ENCODE results near the gene LHX8.

DNA sequence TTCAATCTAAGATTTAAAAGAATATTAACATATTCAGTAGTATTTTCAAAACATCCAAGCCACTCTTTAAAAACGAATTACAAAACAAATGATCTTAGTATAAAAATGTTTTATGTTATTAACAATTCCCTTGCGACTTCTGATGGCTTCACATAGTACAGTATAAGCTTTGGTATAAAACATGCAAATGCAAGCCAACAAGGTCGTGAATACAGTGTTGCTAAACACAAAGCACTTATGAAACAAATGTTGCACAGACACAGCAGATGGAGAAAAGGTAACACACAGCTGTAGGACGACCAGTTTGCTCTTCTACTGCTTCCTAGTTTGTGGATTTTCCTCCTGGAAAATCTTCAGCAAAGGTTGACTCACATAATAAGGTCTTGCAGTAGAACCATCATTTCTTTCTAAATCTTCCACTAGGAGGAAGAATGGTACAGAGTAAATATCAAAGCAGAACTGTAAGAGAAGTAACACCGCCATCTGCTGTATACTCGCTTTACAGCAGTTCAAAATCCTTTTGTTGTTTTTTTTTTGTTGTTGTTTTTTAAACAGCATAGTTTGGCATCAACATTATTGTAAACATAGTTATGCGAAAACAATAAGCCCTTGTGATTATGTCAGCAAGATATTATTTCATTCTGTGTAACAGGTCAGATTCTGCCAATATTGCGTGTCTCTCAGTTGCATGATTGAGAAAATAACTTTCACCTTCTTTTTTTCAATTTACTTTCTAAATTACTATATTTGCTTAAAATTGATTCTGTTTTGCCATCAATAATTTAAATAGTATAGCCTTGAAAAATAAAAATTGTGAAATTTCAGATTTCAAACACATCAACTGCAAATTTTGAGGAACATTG lies 69.5 kb downstream of the LHX8 start:
- TF ChIP-seq, protein P1, sequence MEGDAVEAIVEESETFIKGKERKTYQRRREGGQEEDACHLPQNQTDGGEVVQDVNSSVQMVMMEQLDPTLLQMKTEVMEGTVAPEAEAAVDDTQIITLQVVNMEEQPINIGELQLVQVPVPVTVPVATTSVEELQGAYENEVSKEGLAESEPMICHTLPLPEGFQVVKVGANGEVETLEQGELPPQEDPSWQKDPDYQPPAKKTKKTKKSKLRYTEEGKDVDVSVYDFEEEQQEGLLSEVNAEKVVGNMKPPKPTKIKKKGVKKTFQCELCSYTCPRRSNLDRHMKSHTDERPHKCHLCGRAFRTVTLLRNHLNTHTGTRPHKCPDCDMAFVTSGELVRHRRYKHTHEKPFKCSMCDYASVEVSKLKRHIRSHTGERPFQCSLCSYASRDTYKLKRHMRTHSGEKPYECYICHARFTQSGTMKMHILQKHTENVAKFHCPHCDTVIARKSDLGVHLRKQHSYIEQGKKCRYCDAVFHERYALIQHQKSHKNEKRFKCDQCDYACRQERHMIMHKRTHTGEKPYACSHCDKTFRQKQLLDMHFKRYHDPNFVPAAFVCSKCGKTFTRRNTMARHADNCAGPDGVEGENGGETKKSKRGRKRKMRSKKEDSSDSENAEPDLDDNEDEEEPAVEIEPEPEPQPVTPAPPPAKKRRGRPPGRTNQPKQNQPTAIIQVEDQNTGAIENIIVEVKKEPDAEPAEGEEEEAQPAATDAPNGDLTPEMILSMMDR (IDR thresholded peaks at IDR 0.05), result peak; percentile 87
- no peak for TF ChIP-seq EZH2 (IDR thresholded peaks at IDR 0.05)
